BLaER1 treated with 17β-estradiol and CSF1 and Interleukin-3, amounts not matched to agents 10 nM and 100 nM (cell line): ENCODE results near the gene LTBP2.
A peak's percentile ranks its signal among the peaks of the same experiment; 100 is the strongest.

Experiments used
- H3K27ac ChIP-seq, 11 experiments: shearing (Covaris generic); formaldehyde crosslinking; 2 replicates each; pipeline ENCODE4 v1.8.1; 2022
- H3K27me3 ChIP-seq, 11 experiments: shearing (Covaris generic); formaldehyde crosslinking; 2 replicates each; pipeline ENCODE4 v1.8.1; 2022
- H3K36me3 ChIP-seq, 11 experiments: shearing (Covaris generic); formaldehyde crosslinking; 2 replicates each; pipeline ENCODE4 v1.8.1; 2022
- H3K4me1 ChIP-seq, 10 experiments: shearing (Covaris generic); formaldehyde crosslinking; 2 replicates each; pipeline ENCODE4 v1.8.1; 2022
- H3K4me2 ChIP-seq, 11 experiments: shearing (Covaris generic); formaldehyde crosslinking; 2 replicates each; pipeline ENCODE4 v1.8.1; 2022
- H3K4me3 ChIP-seq, 10 experiments: shearing (Covaris generic); formaldehyde crosslinking; 2 replicates each; pipeline ENCODE4 v1.8.1; 2022
- H3K9ac ChIP-seq, 11 experiments: shearing (Covaris generic); formaldehyde crosslinking; 2 replicates each; pipeline ENCODE4 v1.8.1; 2022
- H3K9me3 ChIP-seq, 11 experiments: shearing (Covaris generic); formaldehyde crosslinking; replicated peaks in 1 of 11; 2 replicates each; pipeline ENCODE4 v1.8.1; 2022
- H4K20me1 ChIP-seq, 11 experiments: shearing (Covaris generic); formaldehyde crosslinking; 2 replicates each; pipeline ENCODE4 v1.8.1; 2022
- Cebpa-rat ChIP-seq, 11 experiments: shearing (Covaris generic); IDR thresholded peaks; 2 replicates each; pipeline ENCODE4 v1.8.1; 2022

LTBP2 gene

GRCh38 chr14:74612350-74613021 is 449 bp upstream of the LTBP2 start:
- Histone ChIP-seq H3K4me2 (peak overlapping the region; percentile 94 to 98 (median 97)), H3K27me3 (peaks cover 24 to 47% (median 42%) of the 10 kb centered on the region in 11 experiments), H3K27ac (peak overlapping the region in 4 of 11 experiments; percentile 1 to 42 (median 26); a peak in 6 of 22 replicates), H3K36me3 (no peaks in the 10 kb centered on the region), H3K9me3 (no peaks in the 10 kb centered on the region), H4K20me1 (peaks cover 0 to 28% (median 20%) of the 10 kb centered on the region in 11 experiments; a peak in 13 of 22 replicates), H3K4me3 (peak overlapping the region; percentile 59 to 72 (median 66)), H3K9ac (peak overlapping the region; percentile 34 to 78 (median 64); a peak in 21 of 22 replicates), H3K4me1 (peaks cover 59 to 78% (median 66%) of the 10 kb centered on the region in 10 experiments)
- no peak for TF ChIP-seq Cebpa-rat (IDR thresholded peaks at IDR 0.05)

- peaks cover 24 to 47% (median 42%) of the 10 kb centered on the region in 11 experiments for H3K27me3 ChIP-seq
- H3K36me3 ChIP-seq: no peaks in the 10 kb centered on the region
- peaks cover 45 to 63% (median 52%) of the 10 kb centered on the region in 10 experiments for H3K4me1 ChIP-seq
- no peak overlapping the region for H3K27ac ChIP-seq
- peak overlapping the region; percentile 94 to 98 (median 97); a peak in 21 of 22 replicates for H3K4me2 ChIP-seq
- TF ChIP-seq Cebpa-rat (IDR thresholded peaks at IDR 0.05): no peak
- peak overlapping the region in 4 of 11 experiments; percentile 69 to 78 (median 74); a peak in 5 of 22 replicates for H3K9ac ChIP-seq
- H3K9me3 ChIP-seq: no peaks in the 10 kb centered on the region
- peaks cover 0 to 28% (median 20%) of the 10 kb centered on the region in 11 experiments; a peak in 13 of 22 replicates for H4K20me1 ChIP-seq
- H3K4me3 ChIP-seq: peak overlapping the region in 9 of 10 experiments; percentile 59 to 72 (median 68); a peak in 15 of 20 replicates
Measured at GRCh38 chr14:74610866-74611649, 979 bp downstream of the LTBP2 start.

GRCh38 chr14:74610199-74610865 is 1.7 kb downstream of the LTBP2 start:
- Histone ChIP-seq H3K36me3 (no peaks in the 10 kb centered on the region), H4K20me1 (peaks cover 0 to 28% (median 19%) of the 10 kb centered on the region in 11 experiments; a peak in 13 of 22 replicates), H3K9me3 (no peaks in the 10 kb centered on the region), H3K27me3 (peaks cover 24 to 47% (median 42%) of the 10 kb centered on the region in 11 experiments), H3K4me1 (peaks cover 41 to 60% (median 51%) of the 10 kb centered on the region in 10 experiments), H3K27ac (no peak overlapping the region), H3K4me2 (peak overlapping the region in 2 of 11 experiments; percentile 94 to 96; a peak in 2 of 22 replicates), H3K9ac (no peak overlapping the region), H3K4me3 (peak overlapping the region in 2 of 10 experiments; percentile 68 to 70; a peak in 1 of 20 replicates)
- no peak for TF ChIP-seq Cebpa-rat (IDR thresholded peaks at IDR 0.05)

GRCh38 chr14:74609721-74610120 is 2.3 kb downstream of the LTBP2 start:
- Histone ChIP-seq H3K4me1 (peaks cover 35 to 55% (median 46%) of the 10 kb centered on the region in 10 experiments), H3K36me3 (no peaks in the 10 kb centered on the region), H3K4me3 (no peak overlapping the region), H4K20me1 (peaks cover 0 to 28% (median 17%) of the 10 kb centered on the region in 11 experiments; a peak in 13 of 22 replicates), H3K9ac (no peak overlapping the region), H3K27ac (no peak overlapping the region), H3K27me3 (peaks cover 24 to 47% (median 42%) of the 10 kb centered on the region in 11 experiments), H3K4me2 (peak overlapping the region in 5 of 11 experiments; percentile 8 to 94 (median 34); a peak in 6 of 22 replicates), H3K9me3 (no peaks in the 10 kb centered on the region)
- no peak for TF ChIP-seq Cebpa-rat (IDR thresholded peaks at IDR 0.05)

- TF ChIP-seq Cebpa-rat (IDR thresholded peaks at IDR 0.05): no peak
- Histone ChIP-seq H3K9ac (no peak overlapping the region), H4K20me1 (peaks cover 0 to 28% (median 17%) of the 10 kb centered on the region in 11 experiments; a peak in 13 of 22 replicates), H3K36me3 (no peaks in the 10 kb centered on the region), H3K9me3 (no peaks in the 10 kb centered on the region), H3K4me2 (peak overlapping the region in 6 of 11 experiments; percentile 2 to 94 (median 26); a peak in 6 of 22 replicates), H3K4me3 (no peak overlapping the region), H3K27ac (no peak overlapping the region), H3K4me1 (peaks cover 29 to 49% (median 40%) of the 10 kb centered on the region in 10 experiments), H3K27me3 (peaks cover 24 to 47% (median 42%) of the 10 kb centered on the region in 11 experiments)
Measured at GRCh38 chr14:74608959-74609611, 3.0 kb downstream of the LTBP2 start.

- no peak overlapping the region for H3K4me3 ChIP-seq
- H3K4me2 ChIP-seq: 0 out of 22 replicates have a peak overlapping the region, but pooled peaks of 1 of the 11 experiments have one; percentile 17
- H4K20me1 ChIP-seq: peaks cover 0 to 25% (median 15%) of the 10 kb centered on the region in 11 experiments; a peak in 13 of 22 replicates
- H3K36me3 ChIP-seq: peaks cover 0 to 6% (median 0%) of the 10 kb centered on the region in 11 experiments; a peak in 1 of 22 replicates
- no peak for TF ChIP-seq Cebpa-rat (IDR thresholded peaks at IDR 0.05)
- peaks cover 8 to 29% (median 20%) of the 10 kb centered on the region in 10 experiments for H3K4me1 ChIP-seq
- peaks cover 18 to 27% (median 25%) of the 10 kb centered on the region in 11 experiments for H3K27me3 ChIP-seq
- no peak overlapping the region for H3K9ac ChIP-seq
- no peaks in the 10 kb centered on the region for H3K9me3 ChIP-seq
- no peak overlapping the region for H3K27ac ChIP-seq
Measured at GRCh38 chr14:74606727-74607126, 5.3 kb downstream of the LTBP2 start.

- TF ChIP-seq Cebpa-rat (IDR thresholded peaks at IDR 0.05): no peak
- H3K27me3 ChIP-seq: peaks cover 7 to 17% (median 14%) of the 10 kb centered on the region in 11 experiments
- peaks cover 0 to 6% (median 0%) of the 10 kb centered on the region in 11 experiments; a peak in 1 of 22 replicates for H3K36me3 ChIP-seq
- no peak overlapping the region for H3K4me3 ChIP-seq
- H4K20me1 ChIP-seq: peaks cover 0 to 14% (median 5%) of the 10 kb centered on the region in 11 experiments; a peak in 8 of 22 replicates
- peaks cover 4 to 19% (median 14%) of the 10 kb centered on the region in 10 experiments; a peak in 15 of 20 replicates for H3K4me1 ChIP-seq
- H3K9me3 ChIP-seq: no peaks in the 10 kb centered on the region
- peak overlapping the region in 10 of 11 experiments; percentile 12 to 54 (median 38); a peak in 15 of 22 replicates for H3K4me2 ChIP-seq
- no peak overlapping the region for H3K27ac ChIP-seq
- H3K9ac ChIP-seq: peak overlapping the region in 2 of 11 experiments; percentile 24 to 26; a peak in 2 of 22 replicates
Measured at GRCh38 chr14:74605531-74606223, 6.4 kb downstream of the LTBP2 start.
